GM12878 (cell line): ENCODE measurements around the gene PPP1R3F. TPM values are rescaled to one million over a fixed set of nuclear protein-coding genes. Genes with fewer than 3 reads are reported as not detected.

Experiments
- ATF3 ChIP-seq: IDR thresholded peaks from 2 replicates; pipeline ENCODE4 v1.6.1; 2011; ENCODE audit warnings: low read depth, mild to moderate bottlenecking, low read length, moderate library complexity, borderline replicate concordance; ENCODE audit errors: extremely low read depth
- BMI1 ChIP-seq: fragments of 450-650 bp; IDR thresholded peaks from 2 replicates; pipeline ENCODE4 v1.6.1; 2016; ENCODE audit warnings: mild to moderate bottlenecking, moderate library complexity, borderline replicate concordance
- CHD1 ChIP-seq: IDR thresholded peaks from 2 replicates; pipeline ENCODE4 v1.6.1; 2012; ENCODE audit warnings: low read depth, low read length, improper control_type of control experiment
- E2F8 ChIP-seq: fragments of 450-650 bp; IDR thresholded peaks from 2 replicates; pipeline ENCODE4 v1.6.1; 2018; ENCODE audit warnings: mild to moderate bottlenecking, low read depth, moderate library complexity; ENCODE audit not compliant: partially characterized antibody
- JUNB ChIP-seq: IDR thresholded peaks from 2 replicates; pipeline ENCODE4 v1.6.1; 2016; ENCODE audit warnings: antibody characterized with exemption, mild to moderate bottlenecking
- JUND ChIP-seq: IDR thresholded peaks from 2 replicates; pipeline ENCODE4 v1.6.1; 2012; ENCODE audit warnings: low read depth, mild to moderate bottlenecking, low read length, improper control_type of control experiment, moderate library complexity
- NR2C1 ChIP-seq: fragments of 450-650 bp; IDR thresholded peaks from 2 replicates; pipeline ENCODE4 v1.6.1; 2017; ENCODE audit warnings: antibody characterized with exemption, mild to moderate bottlenecking, moderate library complexity
- PKNOX1 ChIP-seq: fragments of 450-650 bp; IDR thresholded peaks from 2 replicates; pipeline ENCODE4 v1.6.1; 2016; ENCODE audit warnings: mild to moderate bottlenecking
- POLR2A ChIP-seq: IDR thresholded peaks from 2 replicates; pipeline ENCODE4 v1.6.1; 2011; ENCODE audit warnings: low read depth, mild to moderate bottlenecking, low read length
- SP1 ChIP-seq: IDR thresholded peaks from one replicate; pipeline ENCODE4 v1.6.1; 2011; ENCODE audit warnings: low read depth, low read length
- SRF ChIP-seq, 2 experiments: IDR thresholded peaks; 2 replicates each; pipeline ENCODE4 v1.6.1; 2011; ENCODE audit warnings: low read depth in 2 of 2, low read length in 2 of 2, mild to moderate bottlenecking in 1 of 2, moderate library complexity in 1 of 2
- STAT1 ChIP-seq: fragments of 450-650 bp; conservative IDR thresholded peaks from 2 replicates; pipeline ENCODE4 v1.6.1; 2014; ENCODE audit warnings: antibody characterized with exemption, mild to moderate bottlenecking
- TARDBP ChIP-seq: IDR thresholded peaks from 2 replicates; pipeline ENCODE4 v1.6.1; 2016; ENCODE audit warnings: borderline replicate concordance
- TCF12 ChIP-seq: IDR thresholded peaks from 2 replicates; pipeline ENCODE4 v1.6.1; 2011; ENCODE audit warnings: low read depth, mild to moderate bottlenecking, low read length
- USF2 ChIP-seq: IDR thresholded peaks from 2 replicates; pipeline ENCODE4 v1.6.1; 2011; ENCODE audit warnings: low read depth, low read length, improper control_type of control experiment, borderline replicate concordance
- WRNIP1 ChIP-seq: IDR thresholded peaks from 2 replicates; pipeline ENCODE4 v1.6.1; 2011; ENCODE audit warnings: low read depth, low read length, improper control_type of control experiment, borderline replicate concordance
- ZNF384 ChIP-seq: IDR thresholded peaks from 2 replicates; pipeline ENCODE4 v1.6.1; 2012; ENCODE audit warnings: low read depth, mild to moderate bottlenecking, low read length, improper control_type of control experiment, borderline replicate concordance
- ZSCAN29 ChIP-seq: fragments of 450-650 bp; IDR thresholded peaks from 2 replicates; pipeline ENCODE4 v1.6.1; 2017; ENCODE audit warnings: mild to moderate bottlenecking, moderate library complexity
- polyA plus RNA-seq, 11 experiments: library from polyadenylated mRNA; depleted of rRNA in 4 of 11; unstranded in 6 of 11; stranded (reverse) in 5 of 11; fragments of >200 nt; fragmentation: Nextera tagmentation in 4 of 11; fragmentation: Illumina TruSeq in 1 of 11; extraction: Ambion mirVana in 4 of 11; extraction: Trizol in 1 of 11; gene quantifications; 1 replicate in 1 of 11; 2 replicates in 10 of 11; pipeline versions ENCODE4 v1.2.1 to v1.2.3, GENCODE V29; 2011 to 2016; ENCODE audit warnings: inconsistent platforms in 2 of 11, missing spikeins in 2 of 11, low read depth in 1 of 11
- total RNA-seq, 4 experiments: library from RNA; depleted of rRNA in 3 of 4; stranded (reverse); fragments of >200 nt in 3 of 4; fragmentation: Illumina TruSeq in 1 of 4; extraction: Trizol in 1 of 4; gene quantifications; 2 replicates each; pipeline versions ENCODE4 v1.2.1 to v1.2.3, GENCODE V29; 2013 to 2021
- TF ChIP-seq, protein P1 (sequence below): fragments of 450-650 bp; IDR thresholded peaks from 2 replicates; pipeline ENCODE4 v1.6.1; 2016; ENCODE audit warnings: mild to moderate bottlenecking, moderate library complexity, borderline replicate concordance
- TF ChIP-seq, protein P2 (sequence below): fragments of 150-350 bp; IDR thresholded peaks from 2 replicates; pipeline ENCODE4 v1.6.1; 2014; ENCODE audit warnings: mild to moderate bottlenecking, low read depth, low read length

The PPP1R3F gene
- total and polyA plus RNA-seq, 10 of the 15 experiments (the other 5 are each of a cell fraction or from before 2014, with no cell fraction given), result 0.18 to 4.4 (median 1.00) TPM

DNA sequence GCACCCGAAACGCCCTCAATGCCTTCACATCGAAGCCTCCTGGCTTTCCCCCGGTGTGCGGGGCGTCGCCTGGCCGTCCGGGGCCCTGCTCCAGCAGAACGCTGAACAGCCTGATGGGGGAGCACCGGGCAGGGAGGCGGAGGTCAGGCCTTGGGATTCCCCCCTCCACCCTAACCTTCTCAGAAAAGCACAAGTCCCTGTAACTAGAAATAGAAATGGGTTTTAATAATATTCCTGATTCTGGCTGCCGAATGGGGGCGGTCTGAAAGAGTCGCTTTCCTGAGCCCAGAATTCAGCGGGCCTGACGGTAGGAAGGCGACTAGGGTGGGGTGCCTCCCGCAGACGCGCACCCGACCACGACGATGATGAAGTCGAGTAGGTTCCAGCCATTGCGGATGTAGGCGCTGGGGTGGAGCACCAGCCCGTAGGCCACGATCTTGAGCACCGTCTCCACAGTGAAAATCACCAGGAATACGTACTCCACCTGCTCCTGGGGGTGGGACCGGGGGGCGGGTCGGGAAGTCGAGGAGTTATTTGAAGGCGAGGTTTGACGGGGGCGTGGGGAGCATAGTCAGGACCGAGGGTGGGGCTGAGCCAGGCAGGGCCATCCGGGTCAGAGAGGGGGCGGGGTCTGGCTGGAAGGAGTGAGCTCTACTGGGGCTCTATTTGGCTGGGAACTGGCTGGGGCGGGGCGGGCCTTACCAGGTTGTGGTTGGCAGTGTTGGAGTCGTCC is 38.9 kb upstream of the PPP1R3F start (continued):
- TF ChIP-seq E2F8 (no peak), WRNIP1 (no peak), CHD1 (no peak), SRF (IDR thresholded peaks at IDR 0.05; ENCODE audit: low read depth in 2 of 2, low read length in 2 of 2) (no peak), BMI1 (no peak), ZNF384 (no peak), STAT1 (no peak), ZSCAN29 (no peak), ATF3 (no peak), JUND (no peak), PKNOX1 (no peak), USF2 (no peak), TCF12 (no peak), SP1 (no peak), JUNB (no peak), TARDBP (no peak), NR2C1 (no peak), POLR2A (peak; percentile 61)
- TF ChIP-seq, protein P1, sequence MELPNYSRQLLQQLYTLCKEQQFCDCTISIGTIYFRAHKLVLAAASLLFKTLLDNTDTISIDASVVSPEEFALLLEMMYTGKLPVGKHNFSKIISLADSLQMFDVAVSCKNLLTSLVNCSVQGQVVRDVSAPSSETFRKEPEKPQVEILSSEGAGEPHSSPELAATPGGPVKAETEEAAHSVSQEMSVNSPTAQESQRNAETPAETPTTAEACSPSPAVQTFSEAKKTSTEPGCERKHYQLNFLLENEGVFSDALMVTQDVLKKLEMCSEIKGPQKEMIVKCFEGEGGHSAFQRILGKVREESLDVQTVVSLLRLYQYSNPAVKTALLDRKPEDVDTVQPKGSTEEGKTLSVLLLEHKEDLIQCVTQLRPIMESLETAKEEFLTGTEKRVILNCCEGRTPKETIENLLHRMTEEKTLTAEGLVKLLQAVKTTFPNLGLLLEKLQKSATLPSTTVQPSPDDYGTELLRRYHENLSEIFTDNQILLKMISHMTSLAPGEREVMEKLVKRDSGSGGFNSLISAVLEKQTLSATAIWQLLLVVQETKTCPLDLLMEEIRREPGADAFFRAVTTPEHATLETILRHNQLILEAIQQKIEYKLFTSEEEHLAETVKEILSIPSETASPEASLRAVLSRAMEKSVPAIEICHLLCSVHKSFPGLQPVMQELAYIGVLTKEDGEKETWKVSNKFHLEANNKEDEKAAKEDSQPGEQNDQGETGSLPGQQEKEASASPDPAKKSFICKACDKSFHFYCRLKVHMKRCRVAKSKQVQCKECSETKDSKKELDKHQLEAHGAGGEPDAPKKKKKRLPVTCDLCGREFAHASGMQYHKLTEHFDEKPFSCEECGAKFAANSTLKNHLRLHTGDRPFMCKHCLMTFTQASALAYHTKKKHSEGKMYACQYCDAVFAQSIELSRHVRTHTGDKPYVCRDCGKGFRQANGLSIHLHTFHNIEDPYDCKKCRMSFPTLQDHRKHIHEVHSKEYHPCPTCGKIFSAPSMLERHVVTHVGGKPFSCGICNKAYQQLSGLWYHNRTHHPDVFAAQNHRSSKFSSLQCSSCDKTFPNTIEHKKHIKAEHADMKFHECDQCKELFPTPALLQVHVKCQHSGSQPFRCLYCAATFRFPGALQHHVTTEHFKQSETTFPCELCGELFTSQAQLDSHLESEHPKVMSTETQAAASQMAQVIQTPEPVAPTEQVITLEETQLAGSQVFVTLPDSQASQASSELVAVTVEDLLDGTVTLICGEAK, result no peak
- TF ChIP-seq, protein P2, sequence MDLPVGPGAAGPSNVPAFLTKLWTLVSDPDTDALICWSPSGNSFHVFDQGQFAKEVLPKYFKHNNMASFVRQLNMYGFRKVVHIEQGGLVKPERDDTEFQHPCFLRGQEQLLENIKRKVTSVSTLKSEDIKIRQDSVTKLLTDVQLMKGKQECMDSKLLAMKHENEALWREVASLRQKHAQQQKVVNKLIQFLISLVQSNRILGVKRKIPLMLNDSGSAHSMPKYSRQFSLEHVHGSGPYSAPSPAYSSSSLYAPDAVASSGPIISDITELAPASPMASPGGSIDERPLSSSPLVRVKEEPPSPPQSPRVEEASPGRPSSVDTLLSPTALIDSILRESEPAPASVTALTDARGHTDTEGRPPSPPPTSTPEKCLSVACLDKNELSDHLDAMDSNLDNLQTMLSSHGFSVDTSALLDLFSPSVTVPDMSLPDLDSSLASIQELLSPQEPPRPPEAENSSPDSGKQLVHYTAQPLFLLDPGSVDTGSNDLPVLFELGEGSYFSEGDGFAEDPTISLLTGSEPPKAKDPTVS, result no peak
